Hematopoietic multipotent progenitor cell treated with erythropoietin and hydrocortisone succinate and interleukin-3 and kit ligand, for 8 days (in vitro differentiated cells): Measurements from ENCODE around the gene RASA3.

Experiments used
- DNase-seq: peaks from one replicate; pipeline ENCODE4 v3.0.0-alpha.2; 2015

The RASA3 gene

GRCh38 chr13:114013952-114014629 is 118.3 kb downstream of the RASA3 start:
- no peak for DNase-seq

GRCh38 chr13:114013336-114013735 is 119.1 kb downstream of the RASA3 start:
- no peak for DNase-seq

GRCh38 chr13:114012921-114013320 is 119.5 kb downstream of the RASA3 start:
- DNase-seq, result no peak

- no peak for DNase-seq
Observed at GRCh38 chr13:114012141-114012540, 120.3 kb downstream of the RASA3 start.

GRCh38 chr13:114011226-114011625 is 121.2 kb downstream of the RASA3 start:
- no peak for DNase-seq

- no peak for DNase-seq
Observed at GRCh38 chr13:114010401-114011101, 121.9 kb downstream of the RASA3 start.

GRCh38 chr13:114009590-114010400 is 122.6 kb downstream of the RASA3 start:
- DNase-seq, result no peak

GRCh38 chr13:114008964-114009589 is 123.3 kb downstream of the RASA3 start:
- no peak for DNase-seq

GRCh38 chr13:114007566-114007965 is 124.9 kb downstream of the RASA3 start:
- DNase-seq, result no peak

GRCh38 chr13:114005206-114005724 is 127.2 kb downstream of the RASA3 start:
- no peak for DNase-seq

GRCh38 chr13:114004420-114005205 is 127.8 kb downstream of the RASA3 start:
- DNase-seq, result peak; percentile 60

GRCh38 chr13:114002771-114003321 is 129.6 kb downstream of the RASA3 start:
- DNase-seq, result no peak

- DNase-seq, result no peak
Observed at GRCh38 chr13:114002009-114002544, 130.3 kb downstream of the RASA3 start.

- no peak for DNase-seq
Observed at GRCh38 chr13:114001331-114002008, 131.0 kb downstream of the RASA3 start.

- no peak for DNase-seq
Observed at GRCh38 chr13:114000151-114001040, 132.0 kb downstream of the RASA3 start.

GRCh38 chr13:113999618-113999910 is 132.9 kb downstream of the RASA3 start:
- no peak for DNase-seq

- DNase-seq, result no peak
Observed at GRCh38 chr13:113998781-113999617, 133.4 kb downstream of the RASA3 start.

GRCh38 chr13:113997845-113998751 is 134.3 kb downstream of the RASA3 start:
- DNase-seq, result no peak
